Karpas-422 (cell line): ENCODE measurements around the gene WIPF2. TPM values are rescaled to one million over a fixed set of nuclear protein-coding genes. Genes with fewer than 3 reads are reported as not detected.

Source experiments
- DNase-seq: peaks from one replicate; pipeline ENCODE4 v3.0.0-alpha.2; 2015
- H2AFZ ChIP-seq: fragments of 200-600 bp; sonication (generic); 2 replicates; pipeline ENCODE4 v1.6.1; 2014; ENCODE audit warnings: antibody characterized with exemption, low read length, mixed read lengths
- H3K27ac ChIP-seq: fragments of 200-600 bp; sonication (generic); 2 replicates; pipeline ENCODE4 v1.5.1; 2014; ENCODE audit warnings: mild to moderate bottlenecking, low read length, moderate library complexity
- H3K27me3 ChIP-seq: fragments of 200-600 bp; sonication (generic); 2 replicates; pipeline ENCODE4 v1.6.1; 2014; ENCODE audit warnings: low read length, mixed read lengths
- H3K36me3 ChIP-seq: fragments of 200-600 bp; sonication (generic); 2 replicates; pipeline ENCODE4 v1.6.1; 2014; ENCODE audit warnings: low read length, mixed read lengths; ENCODE audit not compliant: insufficient read depth
- H3K4me1 ChIP-seq: fragments of 200-600 bp; sonication (generic); 2 replicates; pipeline ENCODE4 v1.6.1; 2014; ENCODE audit warnings: mild to moderate bottlenecking, low read length, mixed read lengths
- H3K4me2 ChIP-seq: fragments of 200-600 bp; sonication (generic); 2 replicates; pipeline ENCODE4 v1.6.1; 2014; ENCODE audit warnings: low read length, low read depth, mild to moderate bottlenecking; ENCODE audit not compliant: poor library complexity, severe bottlenecking
- H3K4me3 ChIP-seq: fragments of 200-600 bp; sonication (generic); 2 replicates; pipeline ENCODE4 v1.5.1; 2014; ENCODE audit warnings: mild to moderate bottlenecking, antibody characterized with exemption, low read length, mixed read lengths
- H3K79me2 ChIP-seq: fragments of 200-600 bp; sonication (generic); 2 replicates; pipeline ENCODE4 v1.6.1; 2014; ENCODE audit warnings: mild to moderate bottlenecking, low read length, mixed read lengths
- H3K9ac ChIP-seq: fragments of 200-600 bp; sonication (generic); 2 replicates; pipeline ENCODE4 v1.6.0; 2014; ENCODE audit warnings: low read length
- H3K9me2 ChIP-seq: fragments of 200-600 bp; sonication (generic), shearing (Covaris generic); replicated peaks from 2 replicates; pipeline ENCODE4 v1.6.0; 2014; ENCODE audit warnings: mild to moderate bottlenecking, low read length, moderate library complexity; ENCODE audit not compliant: insufficient read depth
- H3K9me3 ChIP-seq: fragments of 300-700, 200-600 bp; sonication (generic); 2 replicates; pipeline ENCODE4 v1.6.1; 2014; ENCODE audit warnings: low read length, mixed read lengths
- H4K20me1 ChIP-seq: fragments of 200-600 bp; sonication (generic); 2 replicates; pipeline ENCODE4 v1.6.1; 2014; ENCODE audit warnings: mild to moderate bottlenecking, antibody characterized with exemption, low read length, low read depth; ENCODE audit not compliant: insufficient read depth
- total RNA-seq: library from RNA; depleted of rRNA; stranded (reverse); fragments of >200 nt; shearing (Covaris generic); gene quantifications from 2 replicates; pipeline ENCODE4 v1.2.3, GENCODE V29; 2014; ENCODE audit warnings: low replicate concordance; rRNA removed

WIPF2 gene, protein sequence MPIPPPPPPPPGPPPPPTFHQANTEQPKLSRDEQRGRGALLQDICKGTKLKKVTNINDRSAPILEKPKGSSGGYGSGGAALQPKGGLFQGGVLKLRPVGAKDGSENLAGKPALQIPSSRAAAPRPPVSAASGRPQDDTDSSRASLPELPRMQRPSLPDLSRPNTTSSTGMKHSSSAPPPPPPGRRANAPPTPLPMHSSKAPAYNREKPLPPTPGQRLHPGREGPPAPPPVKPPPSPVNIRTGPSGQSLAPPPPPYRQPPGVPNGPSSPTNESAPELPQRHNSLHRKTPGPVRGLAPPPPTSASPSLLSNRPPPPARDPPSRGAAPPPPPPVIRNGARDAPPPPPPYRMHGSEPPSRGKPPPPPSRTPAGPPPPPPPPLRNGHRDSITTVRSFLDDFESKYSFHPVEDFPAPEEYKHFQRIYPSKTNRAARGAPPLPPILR
- total RNA-seq: 6.0 and 19.0 TPM in 2 replicates

DNA sequence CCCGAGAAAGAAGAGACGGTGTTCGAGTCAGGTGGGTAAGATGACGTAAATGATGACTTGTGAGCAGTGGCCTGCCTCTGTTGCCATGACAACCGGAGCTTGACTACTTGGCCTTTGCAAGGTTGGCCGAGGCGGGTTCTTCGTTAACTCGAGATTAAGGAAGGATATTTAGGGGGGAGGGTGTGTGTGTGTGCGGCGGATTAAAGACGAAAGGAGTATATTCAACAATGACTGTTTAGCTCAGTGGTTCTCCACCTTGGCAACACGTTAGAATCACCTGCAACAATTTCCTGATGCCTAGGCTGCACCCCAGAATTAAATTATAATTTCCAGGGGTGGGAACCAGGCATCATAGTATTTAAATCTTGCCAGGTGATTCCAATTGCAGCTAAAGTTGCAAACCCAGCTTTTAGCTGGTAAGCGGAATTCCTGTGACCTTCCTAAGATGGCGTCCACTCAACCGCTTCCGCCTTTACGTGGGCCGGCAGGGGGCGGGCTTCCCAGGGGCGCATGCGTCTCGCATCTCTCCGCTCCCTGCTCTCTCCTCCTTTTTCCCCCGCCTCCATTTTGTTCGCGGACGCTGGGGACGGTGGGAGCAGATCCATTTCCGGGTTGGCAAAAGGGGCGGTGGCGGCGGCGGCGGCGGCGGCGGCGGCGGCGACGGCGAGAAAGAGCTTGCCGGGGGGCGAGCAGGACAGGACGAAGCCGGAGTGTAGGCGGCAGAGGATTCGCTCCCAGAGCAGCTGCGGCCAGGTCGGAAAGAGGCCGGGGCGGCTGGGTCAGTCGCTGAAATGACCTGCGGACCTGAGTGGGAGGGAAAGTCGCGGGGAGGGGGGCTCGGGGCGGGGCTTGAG, at the start of gene WIPF2:
WIPF2 (plus strand) TSS at position 565 of the 854 bp plus-strand sequence. CDS start 37,156 bp downstream, outside the sequence.
- H4K20me1 ChIP-seq: no peaks in the 10 kb centered on the region
- peak within 1 kb of the TSS; percentile 95 for H3K4me3 ChIP-seq
- no peaks in the 10 kb centered on the region for H3K36me3 ChIP-seq
- H3K27me3 ChIP-seq: no peaks in the 10 kb centered on the region
- peak within 1 kb of the TSS; percentile 91 for H2AFZ ChIP-seq
- no peaks in the 10 kb centered on the region for H3K9me2 ChIP-seq
- H3K9ac ChIP-seq: peak within 1 kb of the TSS; percentile 93
- H3K27ac ChIP-seq: peak within 1 kb of the TSS; percentile 70
- DNase-seq: peak; percentile 99
- H3K4me2 ChIP-seq: peak within 1 kb of the TSS; percentile 96
- peaks cover 14% of the 10 kb centered on the region for H3K4me1 ChIP-seq
- peaks cover 35% of the 10 kb centered on the region for H3K79me2 ChIP-seq
- no peaks in the 10 kb centered on the region for H3K9me3 ChIP-seq

DNA sequence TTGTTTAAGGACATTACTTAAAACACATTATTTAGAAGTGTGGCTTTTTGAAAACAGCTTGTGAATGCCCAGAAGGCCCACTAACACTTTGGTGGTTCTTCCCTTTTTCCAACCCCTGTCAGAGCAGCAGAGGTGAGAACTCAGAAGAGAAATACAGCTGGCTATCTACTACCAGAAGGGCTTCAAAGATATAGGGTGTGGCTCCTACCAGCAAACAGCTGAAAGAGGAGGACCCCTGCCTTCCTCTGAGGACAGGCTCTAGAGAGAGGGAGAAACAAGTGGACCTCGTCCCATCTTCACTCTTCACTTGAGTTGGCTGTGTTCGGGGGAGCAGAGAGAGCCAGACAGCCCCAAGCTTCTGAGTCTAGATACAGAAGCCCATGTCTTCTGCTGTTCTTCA, 48.8 kb upstream of the WIPF2 start:
- no peak overlapping the region for H2AFZ ChIP-seq
- no peaks in the 10 kb centered on the region for H4K20me1 ChIP-seq
- H3K27me3 ChIP-seq: no peaks in the 10 kb centered on the region
- no peaks in the 10 kb centered on the region for H3K79me2 ChIP-seq
- H3K36me3 ChIP-seq: peaks cover 39% of the 10 kb centered on the region
- H3K9me3 ChIP-seq: no peaks in the 10 kb centered on the region
- no peaks in the 10 kb centered on the region for H3K4me1 ChIP-seq
- H3K4me3 ChIP-seq: no peak overlapping the region
- no peak overlapping the region for H3K9ac ChIP-seq
- DNase-seq: no peak
- H3K9me2 ChIP-seq: no peaks in the 10 kb centered on the region
- H3K27ac ChIP-seq: no peak overlapping the region
- no peak overlapping the region for H3K4me2 ChIP-seq

DNA sequence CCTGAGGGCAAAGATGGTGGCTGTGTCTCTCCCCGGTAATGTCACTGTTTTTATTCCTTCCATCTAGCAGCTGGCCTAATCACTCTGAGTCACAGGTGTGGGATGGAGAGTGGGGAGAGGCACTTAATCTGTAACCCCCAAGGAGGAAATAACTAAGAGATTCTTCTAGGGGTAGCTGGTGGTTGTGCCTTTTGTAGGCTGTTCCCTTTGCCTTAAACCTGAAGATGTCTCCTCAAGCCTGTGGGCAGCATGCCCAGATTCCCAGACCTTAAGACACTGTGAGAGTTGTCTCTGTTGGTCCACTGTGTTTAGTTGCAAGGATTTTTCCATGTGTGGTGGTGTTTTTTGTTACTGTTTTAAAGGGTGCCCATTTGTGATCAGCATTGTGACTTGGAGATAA, 47.4 kb upstream of the WIPF2 start:
- no peaks in the 10 kb centered on the region for H4K20me1 ChIP-seq
- H3K27ac ChIP-seq: no peak overlapping the region
- H3K9me2 ChIP-seq: no peaks in the 10 kb centered on the region
- no peak overlapping the region for H3K4me3 ChIP-seq
- H3K9me3 ChIP-seq: no peaks in the 10 kb centered on the region
- H3K9ac ChIP-seq: no peak overlapping the region
- no peaks in the 10 kb centered on the region for H3K27me3 ChIP-seq
- no peak for DNase-seq
- no peak overlapping the region for H2AFZ ChIP-seq
- H3K4me1 ChIP-seq: peaks cover 3% of the 10 kb centered on the region
- peaks cover 34% of the 10 kb centered on the region for H3K36me3 ChIP-seq
- H3K4me2 ChIP-seq: no peak overlapping the region
- no peaks in the 10 kb centered on the region for H3K79me2 ChIP-seq

DNA sequence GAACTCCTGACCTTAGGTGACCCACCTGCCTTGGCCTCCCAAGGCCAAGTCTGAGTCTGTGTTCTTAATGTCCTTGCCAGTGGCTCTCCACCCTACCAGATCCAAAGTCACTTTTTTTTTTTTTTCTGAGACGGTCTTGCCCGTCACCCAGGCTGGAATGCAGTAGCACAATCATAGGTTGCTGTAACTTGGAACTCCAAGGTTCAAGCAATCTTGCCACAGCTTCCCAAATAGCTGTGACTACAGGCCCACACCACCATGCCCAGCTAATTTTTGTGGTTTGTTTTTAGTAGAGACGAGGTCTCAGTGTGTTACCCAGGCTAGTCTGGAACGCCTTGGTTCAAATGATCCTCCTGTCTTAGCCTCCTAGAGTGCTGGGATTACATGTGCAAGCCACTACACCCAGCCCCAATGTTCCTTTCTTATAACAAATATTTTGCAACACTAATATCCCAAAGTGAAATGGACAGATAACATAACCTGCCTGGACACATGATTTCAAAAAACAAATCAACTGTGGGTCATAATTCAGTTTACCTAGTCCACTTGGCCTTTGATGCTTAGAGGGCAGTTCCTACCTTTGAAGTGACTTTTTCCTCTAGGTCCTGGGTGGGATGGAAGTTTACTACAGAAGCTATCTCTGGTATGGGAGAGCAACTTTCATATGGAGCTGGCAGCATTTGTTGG, 45.9 kb upstream of the WIPF2 start:
- Histone ChIP-seq H4K20me1 (no peaks in the 10 kb centered on the region), H3K27me3 (no peaks in the 10 kb centered on the region), H3K9ac (no peak overlapping the region), H3K9me2 (no peaks in the 10 kb centered on the region), H3K4me1 (peaks cover 18% of the 10 kb centered on the region), H3K4me3 (no peak overlapping the region), H3K4me2 (no peak overlapping the region), H3K79me2 (no peaks in the 10 kb centered on the region), H3K27ac (no peak overlapping the region), H3K9me3 (no peaks in the 10 kb centered on the region), H2AFZ (no peak overlapping the region), H3K36me3 (peaks cover 34% of the 10 kb centered on the region)
- DNase-seq: no peak

DNA sequence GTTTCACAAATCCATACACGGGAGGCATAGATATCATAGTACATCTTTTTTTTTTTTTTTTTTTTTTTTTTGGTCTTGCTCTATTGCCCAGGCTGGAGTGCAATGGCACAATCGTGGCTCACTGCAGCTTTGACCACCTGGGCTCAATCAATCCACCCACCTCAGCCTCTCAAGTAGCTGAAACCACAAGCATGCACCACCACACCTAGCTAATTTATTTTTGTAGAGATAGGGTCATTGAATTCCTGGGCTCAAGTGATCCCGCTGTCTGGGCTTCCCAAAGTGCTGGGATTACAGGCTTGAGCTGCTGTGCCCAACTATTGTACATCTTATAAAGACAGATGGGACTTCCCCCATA, 45.3 kb upstream of the WIPF2 start:
- H3K9ac ChIP-seq: no peak overlapping the region
- H3K79me2 ChIP-seq: no peaks in the 10 kb centered on the region
- H4K20me1 ChIP-seq: no peaks in the 10 kb centered on the region
- DNase-seq: no peak
- H3K4me1 ChIP-seq: peaks cover 20% of the 10 kb centered on the region
- no peak overlapping the region for H3K4me3 ChIP-seq
- no peaks in the 10 kb centered on the region for H3K9me2 ChIP-seq
- peaks cover 32% of the 10 kb centered on the region for H3K36me3 ChIP-seq
- no peak overlapping the region for H2AFZ ChIP-seq
- H3K4me2 ChIP-seq: no peak overlapping the region
- no peak overlapping the region for H3K27ac ChIP-seq
- no peaks in the 10 kb centered on the region for H3K9me3 ChIP-seq
- no peaks in the 10 kb centered on the region for H3K27me3 ChIP-seq

DNA sequence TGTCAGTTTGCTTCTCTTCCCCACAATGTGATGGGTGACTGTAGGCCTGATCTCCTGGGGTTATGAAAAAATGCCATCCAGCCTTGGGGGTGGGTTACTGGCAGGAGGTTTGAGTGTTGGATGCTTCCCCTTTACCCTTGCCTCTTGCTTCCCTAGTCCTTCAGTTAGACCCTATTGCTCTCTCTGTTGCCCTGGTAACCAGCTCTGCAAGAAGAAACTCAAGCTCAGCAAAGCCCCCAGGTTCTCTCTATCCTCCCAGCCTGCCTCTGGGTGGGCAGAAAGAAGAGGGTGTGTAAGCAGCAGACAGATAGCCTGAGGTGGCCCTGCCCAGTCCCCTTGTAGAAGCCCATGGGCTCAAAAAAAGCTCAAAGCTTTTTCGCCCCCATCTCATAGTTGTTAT, 44.6 kb upstream of the WIPF2 start:
- Histone ChIP-seq H3K9me2 (no peaks in the 10 kb centered on the region), H2AFZ (no peak overlapping the region), H3K79me2 (no peaks in the 10 kb centered on the region), H3K27me3 (no peaks in the 10 kb centered on the region), H3K4me2 (no peak overlapping the region), H3K4me1 (peaks cover 20% of the 10 kb centered on the region), H3K4me3 (no peak overlapping the region), H3K9ac (no peak overlapping the region), H4K20me1 (no peaks in the 10 kb centered on the region), H3K27ac (no peak overlapping the region), H3K36me3 (peaks cover 24% of the 10 kb centered on the region; the same call in 1 of the 2 replicates), H3K9me3 (no peaks in the 10 kb centered on the region)
- peak; percentile 52 for DNase-seq

DNA sequence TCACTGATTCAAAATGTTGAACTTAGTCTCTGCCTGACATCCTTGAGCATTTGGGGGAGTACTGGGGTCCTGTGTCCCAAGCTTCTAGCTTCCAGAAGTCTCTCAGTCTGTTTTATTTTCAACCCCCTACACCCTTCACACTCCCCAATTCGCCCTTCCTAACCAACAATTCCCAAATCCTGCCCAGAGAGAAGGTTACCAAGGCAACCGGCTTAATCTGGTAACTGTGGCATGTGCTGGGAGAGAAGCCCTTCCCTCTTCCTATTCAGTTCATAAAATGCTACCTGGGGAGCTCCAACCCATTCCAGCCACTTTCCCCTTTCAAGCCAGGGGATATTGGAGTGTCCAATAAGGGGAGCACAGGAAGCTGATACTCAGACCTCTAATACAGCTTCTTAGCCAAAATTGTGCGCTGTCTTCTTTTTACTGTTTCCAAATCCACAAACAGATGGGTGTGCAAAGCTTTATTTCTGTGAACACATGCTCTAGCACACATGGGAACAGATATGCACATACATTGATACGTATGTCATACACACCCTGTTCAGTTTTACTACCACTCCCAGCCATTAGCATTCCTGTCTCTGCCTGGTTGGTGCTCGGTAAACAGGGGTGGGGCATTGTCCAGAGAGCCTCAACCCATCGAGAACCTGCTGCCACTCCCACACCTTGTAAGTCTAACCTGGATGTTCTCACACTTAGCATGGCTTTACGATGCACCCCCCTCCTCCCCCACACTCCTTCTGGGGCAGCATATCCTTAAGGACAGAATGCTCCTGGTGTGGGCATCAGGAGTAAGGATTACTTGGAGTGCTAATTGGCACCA, 43.0 kb upstream of the WIPF2 start:
- Histone ChIP-seq H3K27me3 (no peaks in the 10 kb centered on the region), H2AFZ (no peak overlapping the region), H4K20me1 (no peaks in the 10 kb centered on the region), H3K9me3 (no peaks in the 10 kb centered on the region), H3K27ac (no peak overlapping the region), H3K79me2 (no peaks in the 10 kb centered on the region), H3K36me3 (peaks cover 9% of the 10 kb centered on the region; the same call in 1 of the 2 replicates), H3K9me2 (no peaks in the 10 kb centered on the region), H3K4me1 (peaks cover 25% of the 10 kb centered on the region), H3K4me2 (peak overlapping the region; percentile 78), H3K9ac (no peak overlapping the region; the same call in 1 of the 2 replicates), H3K4me3 (no peak overlapping the region; the same call in 1 of the 2 replicates)
- DNase-seq: no peak
